Natural killer cell (primary cell): Measurements from ENCODE around the gene GPR4. TPM values are rescaled to one million over a fixed set of nuclear protein-coding genes. Genes with fewer than 3 reads are reported as not detected.
A peak's percentile ranks its signal among the peaks of the same experiment; 100 is the strongest.

Experiments
- ATAC-seq, 3 donors: fragments of 150-1000 bp in 2 of 3; fragments of 200-7000 bp in 1 of 3; cut with Tn5 transposase; 1 replicate in 1 of 3; 2 replicates in 2 of 3; pipeline ENCODE4 v1.10.0; 2021; ENCODE audit warnings: mild to moderate bottlenecking in 2 of 3, moderate library complexity in 2 of 3
- DNase-seq, 2 donors: peaks; one replicate each; pipeline versions ENCODE4 v3.0.0 to v3.0.0-alpha.2; 2013 to 2021; ENCODE audit warnings: mixed read lengths in 1 of 2
- H3K27ac ChIP-seq: one replicate; pipeline ENCODE4 v1.5.1; 2013; ENCODE audit warnings: mild to moderate bottlenecking, low read length
- H3K27me3 ChIP-seq: one replicate; pipeline ENCODE4 v1.6.1; 2013; ENCODE audit warnings: low read length; ENCODE audit not compliant: control insufficient read depth, insufficient read depth
- H3K36me3 ChIP-seq: one replicate; pipeline ENCODE4 v1.6.1; 2013; ENCODE audit warnings: low read length; ENCODE audit not compliant: control insufficient read depth, insufficient read depth
- H3K4me1 ChIP-seq: one replicate; pipeline ENCODE4 v1.6.1; 2013; ENCODE audit warnings: low read length; ENCODE audit not compliant: control insufficient read depth, insufficient read depth
- H3K4me3 ChIP-seq: one replicate; pipeline ENCODE4 v1.5.1; 2013; ENCODE audit warnings: low read length
- H3K9me3 ChIP-seq: one replicate; pipeline ENCODE4 v1.6.1; 2013; ENCODE audit warnings: low read length; ENCODE audit not compliant: control insufficient read depth, insufficient read depth
- H3K27ac Mint-ChIP-seq, 2 donors: one replicate each; pipeline ENCODE4 v1.8.0; 2022; ENCODE audit warnings: mild to moderate bottlenecking in 2 of 2, mixed read lengths in 2 of 2, moderate library complexity in 1 of 2
- H3K27me3 Mint-ChIP-seq, 2 donors: one replicate each; pipeline ENCODE4 v1.8.0; 2022; ENCODE audit warnings: low read depth in 2 of 2, mixed read lengths in 2 of 2
- H3K36me3 Mint-ChIP-seq: one replicate; pipeline ENCODE4 v1.8.0; 2022; ENCODE audit warnings: mixed read lengths
- H3K4me1 Mint-ChIP-seq, 2 donors: one replicate each; pipeline ENCODE4 v1.8.0; 2022; ENCODE audit warnings: mixed read lengths in 2 of 2
- H3K4me3 Mint-ChIP-seq: one replicate; pipeline ENCODE4 v1.8.0; 2022; ENCODE audit warnings: mild to moderate bottlenecking, moderate library complexity, mixed read lengths
- H3K9me3 Mint-ChIP-seq, 2 donors: one replicate each; pipeline ENCODE4 v1.8.0; 2022; ENCODE audit warnings: mixed read lengths in 2 of 2
- WGBS: methylation state at CpG from one replicate; pipeline ENCODE4 v1.1.7; 2013; ENCODE audit warnings: missing lambda C conversion rate; ENCODE audit not compliant: insufficient coverage; 5-methylcytosine and 5-hydroxymethylcytosine counted together
- intact Hi-C: fragments of 100-400 bp; cut with micrococcal nuclease; formaldehyde crosslinking; loops from one replicate; pipeline ENCODE4 v1.14.2; 2022
- total RNA-seq, 4 donors: library from RNA; stranded (reverse); fragments of 120-200 nt in 1 of 4; gene quantifications; one replicate each; pipeline versions ENCODE4 v1.2.3 to v1.2.4, GENCODE V29; 2013 to 2022
- TF ChIP-seq, protein P1 (sequence below): fragments of 200-600 bp; IDR thresholded peaks from one replicate; pipeline ENCODE4 v1.8.0; 2022; ENCODE audit warnings: antibody characterized with exemption

GPR4 gene
- total RNA-seq, 3 donors from 2014 or later (not counting 1 experiment from before 2014, with no cell fraction given) = 0.12 to 0.13 TPM; not detected in 1

DNA sequence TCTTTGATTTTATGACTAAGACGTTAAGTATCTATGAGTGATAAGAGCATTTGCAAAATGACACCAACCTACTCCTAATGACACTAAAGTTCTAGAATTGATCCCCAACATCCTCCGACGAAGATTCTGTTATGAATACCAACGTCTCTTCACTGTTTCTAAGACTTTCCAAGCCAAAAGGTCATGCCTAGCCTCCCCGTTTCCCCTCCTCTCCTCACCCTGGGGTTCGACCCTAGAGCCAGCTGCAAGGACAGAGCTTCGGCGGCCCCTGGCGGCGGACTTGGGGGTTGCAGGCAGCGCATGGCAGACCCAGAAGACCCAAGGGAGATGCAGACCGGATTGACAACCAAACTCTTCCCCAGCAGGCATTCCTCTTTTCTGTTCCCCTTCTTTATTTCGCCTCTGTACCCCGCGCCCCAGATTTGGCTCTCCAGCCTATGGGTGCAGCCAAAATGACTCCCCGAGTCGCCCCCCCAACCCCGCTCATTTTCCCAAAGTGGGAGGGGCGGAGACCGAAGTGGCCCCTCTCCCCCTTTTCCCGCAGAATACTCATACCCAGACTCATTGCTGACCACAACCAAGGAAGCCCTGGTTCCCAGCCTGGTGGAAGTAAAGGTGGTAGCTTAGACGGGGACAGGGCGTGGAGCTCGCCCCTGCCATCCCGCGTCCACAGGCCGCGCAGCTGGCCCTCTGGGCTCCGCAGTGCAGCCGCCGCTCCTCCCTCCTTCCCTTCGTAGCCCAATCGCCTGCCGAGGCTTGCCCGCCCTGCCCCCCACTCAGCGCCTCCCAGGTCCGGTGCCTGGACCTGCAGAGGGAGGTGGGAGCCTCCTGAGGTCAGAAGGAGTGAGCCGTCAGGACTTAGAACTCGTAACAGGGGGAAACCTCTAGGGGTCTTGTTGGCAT lies 41.3 kb upstream of the GPR4 start:
- peak; percentile 87 to 92 for DNase-seq
- H3K36me3 Mint-ChIP-seq = no peaks in the 10 kb centered on the region
- H3K27ac Mint-ChIP-seq = peak overlapping the region; percentile 91 to 96
- Histone ChIP-seq H3K4me1 (peaks cover 71% of the 10 kb centered on the region), H3K36me3 (no peaks in the 10 kb centered on the region), H3K9me3 (no peaks in the 10 kb centered on the region), H3K4me3 (peak overlapping the region; percentile 9), H3K27me3 (no peaks in the 10 kb centered on the region), H3K27ac (peak overlapping the region; percentile 98)
- peak; percentile 10 to 31 (median 14) for ATAC-seq
- intact Hi-C loops = loop anchor here (1.0 to 10.0 kb wide), 4 partner anchors 36 to 238 kb away; partner anchors contain the start of genes POLR1G and PPP1R13L
- TF ChIP-seq, protein P1, sequence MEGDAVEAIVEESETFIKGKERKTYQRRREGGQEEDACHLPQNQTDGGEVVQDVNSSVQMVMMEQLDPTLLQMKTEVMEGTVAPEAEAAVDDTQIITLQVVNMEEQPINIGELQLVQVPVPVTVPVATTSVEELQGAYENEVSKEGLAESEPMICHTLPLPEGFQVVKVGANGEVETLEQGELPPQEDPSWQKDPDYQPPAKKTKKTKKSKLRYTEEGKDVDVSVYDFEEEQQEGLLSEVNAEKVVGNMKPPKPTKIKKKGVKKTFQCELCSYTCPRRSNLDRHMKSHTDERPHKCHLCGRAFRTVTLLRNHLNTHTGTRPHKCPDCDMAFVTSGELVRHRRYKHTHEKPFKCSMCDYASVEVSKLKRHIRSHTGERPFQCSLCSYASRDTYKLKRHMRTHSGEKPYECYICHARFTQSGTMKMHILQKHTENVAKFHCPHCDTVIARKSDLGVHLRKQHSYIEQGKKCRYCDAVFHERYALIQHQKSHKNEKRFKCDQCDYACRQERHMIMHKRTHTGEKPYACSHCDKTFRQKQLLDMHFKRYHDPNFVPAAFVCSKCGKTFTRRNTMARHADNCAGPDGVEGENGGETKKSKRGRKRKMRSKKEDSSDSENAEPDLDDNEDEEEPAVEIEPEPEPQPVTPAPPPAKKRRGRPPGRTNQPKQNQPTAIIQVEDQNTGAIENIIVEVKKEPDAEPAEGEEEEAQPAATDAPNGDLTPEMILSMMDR = peak; percentile 95
- H3K4me3 Mint-ChIP-seq = peak overlapping the region; percentile 75
- H3K4me1 Mint-ChIP-seq = peaks cover 47 to 71% of the 10 kb centered on the region in 2 donors
- H3K27me3 Mint-ChIP-seq = no peaks in the 10 kb centered on the region
- peaks cover 0 to 4% of the 10 kb centered on the region in 2 donors for H3K9me3 Mint-ChIP-seq
- WGBS = 10% methylated on average over 35 of the region's 39 CpGs

DNA sequence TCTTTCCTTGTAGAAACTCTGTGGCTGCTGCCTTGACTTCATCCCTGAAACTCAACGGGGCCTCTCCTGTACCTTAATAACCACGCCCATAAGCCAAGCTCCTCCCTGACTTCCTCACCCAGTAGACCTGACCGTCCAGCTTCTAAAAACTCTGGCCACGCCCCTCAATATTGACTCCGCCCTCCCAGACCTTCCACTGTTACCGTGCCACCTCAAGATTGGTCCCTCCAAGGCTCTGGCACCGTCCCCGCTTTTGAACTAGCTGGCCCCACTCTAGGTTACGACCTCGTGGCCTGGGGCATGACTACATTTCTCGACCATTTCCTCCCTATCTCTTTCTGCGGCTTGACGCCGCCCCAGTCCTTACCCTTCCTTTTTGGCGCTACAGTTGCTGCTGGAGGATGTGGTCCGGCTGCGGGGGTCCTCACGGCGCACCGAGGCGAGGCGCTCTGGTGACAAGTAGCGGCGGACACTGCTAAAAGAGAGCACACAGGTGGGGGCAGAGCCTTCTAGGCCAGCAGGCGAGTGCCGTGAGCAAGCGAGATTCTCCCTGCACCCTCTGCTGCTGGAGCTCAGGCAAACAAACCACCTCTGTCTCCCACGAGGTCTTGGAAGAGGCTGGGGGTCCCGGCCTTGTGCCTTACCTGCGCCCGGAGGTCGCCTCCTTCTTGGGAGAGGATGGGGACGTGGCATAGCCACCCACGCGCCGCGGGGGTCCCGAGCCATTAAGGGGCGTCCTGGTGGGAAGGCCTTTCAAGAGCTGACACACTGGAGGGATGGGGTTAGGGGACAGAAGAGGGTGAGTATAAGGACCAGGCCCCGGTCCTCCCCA lies 39.5 kb upstream of the GPR4 start:
- Mint-ChIP-seq H3K4me3 (peak overlapping the region; percentile 83), H3K4me1 (peaks cover 46 to 73% of the 10 kb centered on the region in 2 donors), H3K27ac (peak overlapping the region; percentile 91 to 96), H3K27me3 (no peaks in the 10 kb centered on the region), H3K9me3 (peaks cover 0 to 4% of the 10 kb centered on the region in 2 donors), H3K36me3 (no peaks in the 10 kb centered on the region)
- Histone ChIP-seq H3K9me3 (no peaks in the 10 kb centered on the region), H3K4me3 (peak overlapping the region; percentile 39), H3K36me3 (no peaks in the 10 kb centered on the region), H3K27ac (peak overlapping the region; percentile 98), H3K27me3 (no peaks in the 10 kb centered on the region), H3K4me1 (peaks cover 74% of the 10 kb centered on the region)
- ATAC-seq (peak; percentile 46 to 77 (median 50)), DNase-seq (peak; percentile 78 to 82)
- intact Hi-C loops = loop anchor here (1.0 to 10.0 kb wide), 6 partner anchors 51 to 237 kb away; partner anchors contain the start of genes OPA3, POLR1G, PPP1R13L and QPCTL
- WGBS = under 1% methylated on average over 39 of the region's 40 CpGs
- TF ChIP-seq, protein P1 = no peak

DNA sequence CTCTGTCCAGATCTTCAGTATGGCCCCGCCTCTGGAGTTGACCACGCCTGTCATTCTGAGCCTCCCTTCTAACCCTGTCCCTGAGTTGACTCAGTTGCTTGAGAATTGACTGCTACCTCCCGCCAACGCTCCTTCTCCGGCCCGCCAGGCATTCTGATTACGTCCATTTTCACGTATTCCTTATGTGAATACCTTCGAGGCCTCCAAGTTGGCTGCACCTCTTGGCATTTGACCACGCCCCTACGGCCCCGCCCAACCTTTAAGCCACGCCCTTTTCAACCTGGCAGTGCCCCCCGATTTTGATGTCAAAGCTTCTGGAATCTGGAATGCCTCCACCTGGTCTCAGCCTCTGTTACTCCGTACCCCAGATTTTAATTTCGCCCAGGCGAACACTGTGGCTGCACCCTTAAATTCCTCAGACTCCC lies 38.8 kb upstream of the GPR4 start:
- intact Hi-C loops = loop anchor here (1.0 to 10.0 kb wide), 3 partner anchors 134 to 236 kb away; partner anchors contain the start of genes POLR1G, PPP1R13L and VASP
- no peaks in the 10 kb centered on the region for H3K9me3 ChIP-seq
- peak overlapping the region; percentile 98 for H3K27ac ChIP-seq
- Mint-ChIP-seq H3K9me3 (peaks cover 0 to 4% of the 10 kb centered on the region in 2 donors), H3K4me3 (peak overlapping the region; percentile 83), H3K27ac (peak overlapping the region; percentile 91 to 96), H3K4me1 (peaks cover 40 to 67% of the 10 kb centered on the region in 2 donors), H3K36me3 (no peaks in the 10 kb centered on the region), H3K27me3 (no peaks in the 10 kb centered on the region)
- WGBS = 59% methylated on average over 17 of the region's 17 CpGs
- DNase-seq = peak in 1 of 2 donors; percentile 48
- H3K27me3 ChIP-seq = no peaks in the 10 kb centered on the region
- peak overlapping the region; percentile 39 for H3K4me3 ChIP-seq
- TF ChIP-seq, protein P1 = no peak
- no peak for ATAC-seq
- H3K36me3 ChIP-seq = no peaks in the 10 kb centered on the region
- peaks cover 68% of the 10 kb centered on the region for H3K4me1 ChIP-seq
